OCI-LY3 (cell line): ENCODE results near the gene TBX2.

Experiments
- EZH2phosphoT487 ChIP-seq: fragments of 200-600 bp; shearing (Covaris generic); IDR thresholded peaks from 2 replicates; pipeline ENCODE4 v1.6.1; 2018; ENCODE audit warnings: antibody characterized with exemption, mixed run types, low read depth
- TF ChIP-seq, protein P1 (sequence below): fragments of 200-600, 300-600 bp; sonication (generic); IDR thresholded peaks from 2 replicates; pipeline ENCODE4 v1.5.1; 2014; ENCODE audit warnings: antibody characterized with exemption, low read length, low read depth

DNA sequence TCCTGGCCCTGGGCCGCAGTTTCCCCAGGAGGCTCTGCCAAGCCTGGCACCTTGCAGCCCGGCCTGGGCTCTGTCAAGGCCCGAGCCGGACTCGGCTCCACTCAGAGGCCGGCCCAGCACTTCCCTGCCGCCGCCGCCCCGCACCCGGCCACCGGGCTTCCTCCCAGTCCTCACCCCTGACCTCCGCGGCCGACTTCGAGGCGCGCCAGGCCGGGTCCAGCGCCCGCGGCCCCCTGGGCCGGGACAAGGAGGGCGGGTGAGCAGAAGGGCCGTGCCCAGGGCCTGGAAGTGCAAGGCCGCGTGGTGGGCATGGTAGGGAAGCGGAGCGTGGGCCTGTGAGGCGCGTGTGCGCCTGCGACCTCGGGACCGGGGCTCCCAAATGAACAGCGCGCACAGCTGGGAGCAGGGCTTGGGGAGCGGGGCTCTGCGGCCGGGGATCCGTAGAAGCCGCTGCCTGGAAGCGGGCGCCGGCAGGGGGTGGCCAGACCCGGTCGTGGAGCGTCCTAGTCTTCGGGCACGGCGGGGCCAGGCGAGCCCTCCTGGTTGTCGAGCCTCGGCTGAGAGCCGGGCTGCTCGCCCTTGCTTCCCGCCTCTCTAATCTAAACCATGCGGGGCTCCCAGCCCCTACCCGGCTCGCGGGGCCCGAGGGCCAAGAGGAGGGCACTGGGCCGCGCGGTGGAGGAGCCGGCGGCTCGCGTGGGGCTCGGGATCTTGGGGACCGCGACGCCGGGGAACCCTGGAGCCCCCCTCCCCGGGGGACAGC is 52.1 kb downstream of the TBX2 start:
- TF ChIP-seq, protein P1, sequence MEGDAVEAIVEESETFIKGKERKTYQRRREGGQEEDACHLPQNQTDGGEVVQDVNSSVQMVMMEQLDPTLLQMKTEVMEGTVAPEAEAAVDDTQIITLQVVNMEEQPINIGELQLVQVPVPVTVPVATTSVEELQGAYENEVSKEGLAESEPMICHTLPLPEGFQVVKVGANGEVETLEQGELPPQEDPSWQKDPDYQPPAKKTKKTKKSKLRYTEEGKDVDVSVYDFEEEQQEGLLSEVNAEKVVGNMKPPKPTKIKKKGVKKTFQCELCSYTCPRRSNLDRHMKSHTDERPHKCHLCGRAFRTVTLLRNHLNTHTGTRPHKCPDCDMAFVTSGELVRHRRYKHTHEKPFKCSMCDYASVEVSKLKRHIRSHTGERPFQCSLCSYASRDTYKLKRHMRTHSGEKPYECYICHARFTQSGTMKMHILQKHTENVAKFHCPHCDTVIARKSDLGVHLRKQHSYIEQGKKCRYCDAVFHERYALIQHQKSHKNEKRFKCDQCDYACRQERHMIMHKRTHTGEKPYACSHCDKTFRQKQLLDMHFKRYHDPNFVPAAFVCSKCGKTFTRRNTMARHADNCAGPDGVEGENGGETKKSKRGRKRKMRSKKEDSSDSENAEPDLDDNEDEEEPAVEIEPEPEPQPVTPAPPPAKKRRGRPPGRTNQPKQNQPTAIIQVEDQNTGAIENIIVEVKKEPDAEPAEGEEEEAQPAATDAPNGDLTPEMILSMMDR, result no peak
- TF ChIP-seq EZH2phosphoT487, result no peak
